DOHH2 (cell line): Measurements from ENCODE around the gene FNBP1L.

Experiments
- CTCF ChIP-seq: fragments of 200-600 bp; sonication (generic); IDR thresholded peaks from one replicate; pipeline ENCODE4 v1.5.1; 2014; ENCODE audit warnings: antibody characterized with exemption, mild to moderate bottlenecking, low read depth, low read length; ENCODE audit not compliant: poor library complexity, severe bottlenecking
- EZH2phosphoT487 ChIP-seq: fragments of 200-600 bp; sonication (generic); IDR thresholded peaks from 2 replicates; pipeline ENCODE4 v1.6.1; 2017; ENCODE audit warnings: borderline replicate concordance, mild to moderate bottlenecking, antibody characterized with exemption, low read length, moderate library complexity, mixed read lengths

GRCh38 chr1:93440706-93441105 is 7.2 kb upstream of the FNBP1L start:
- TF ChIP-seq CTCF (no peak), EZH2phosphoT487 (no peak)
